HG03280 (cell line): ENCODE results near the gene HHIP.

Experiments
- ATAC-seq: cut with Tn5 transposase; IDR thresholded peaks from one replicate; pipeline ENCODE4 v1.9.1; 2021; ENCODE audit warnings: mild to moderate bottlenecking, moderate library complexity; ENCODE audit not compliant: unreplicated experiment

HHIP gene

GRCh38 chr4:144653781-144654545 lies 8.0 kb downstream of the HHIP start:
- no peak for ATAC-seq

- no peak for ATAC-seq
Observed at GRCh38 chr4:144655491-144655890, 9.5 kb downstream of the HHIP start.

- ATAC-seq, result no peak
Observed at GRCh38 chr4:144656850-144657249, 10.9 kb downstream of the HHIP start.

GRCh38 chr4:144658015-144658567 lies 12.1 kb downstream of the HHIP start:
- ATAC-seq, result no peak

- no peak for ATAC-seq
Observed at GRCh38 chr4:144658903-144659302, 12.9 kb downstream of the HHIP start.

GRCh38 chr4:144659447-144659846 lies 13.5 kb downstream of the HHIP start:
- no peak for ATAC-seq

GRCh38 chr4:144663834-144664475 lies 18.0 kb downstream of the HHIP start:
- ATAC-seq, result no peak

- no peak for ATAC-seq
Observed at GRCh38 chr4:144666539-144667175, 20.7 kb downstream of the HHIP start.

- ATAC-seq, result no peak
Observed at GRCh38 chr4:144667500-144667899, 21.5 kb downstream of the HHIP start.

GRCh38 chr4:144670776-144671175 lies 24.8 kb downstream of the HHIP start:
- no peak for ATAC-seq

GRCh38 chr4:144674711-144675110 lies 28.8 kb downstream of the HHIP start:
- ATAC-seq, result no peak

- ATAC-seq, result no peak
Observed at GRCh38 chr4:144681806-144682205, 35.9 kb downstream of the HHIP start.

- ATAC-seq, result no peak
Observed at GRCh38 chr4:144683516-144683915, 37.6 kb downstream of the HHIP start.

GRCh38 chr4:144685911-144686310 lies 40.0 kb downstream of the HHIP start:
- no peak for ATAC-seq

- no peak for ATAC-seq
Observed at GRCh38 chr4:144686921-144687320, 41.0 kb downstream of the HHIP start.

- ATAC-seq, result no peak
Observed at GRCh38 chr4:144687466-144687865, 41.5 kb downstream of the HHIP start.

- ATAC-seq, result no peak
Observed at GRCh38 chr4:144688035-144688569, 42.1 kb downstream of the HHIP start.

GRCh38 chr4:144689125-144689524 lies 43.2 kb downstream of the HHIP start:
- no peak for ATAC-seq

- no peak for ATAC-seq
Observed at GRCh38 chr4:144695721-144696120, 49.8 kb downstream of the HHIP start.

- ATAC-seq, result no peak
Observed at GRCh38 chr4:144696376-144696775, 50.4 kb downstream of the HHIP start.

- ATAC-seq, result no peak
Observed at GRCh38 chr4:144699565-144699964, 53.6 kb downstream of the HHIP start.
